H1 (cell line): ENCODE data around the gene ATM.

ENCODE experiments used
- EZH2 ChIP-seq: fragments of 200-600 bp; sonication (generic); IDR thresholded peaks from 2 replicates; pipeline ENCODE4 v1.7.1; 2012; ENCODE audit warnings: low read depth, mild to moderate bottlenecking, moderate library complexity, low read length, inconsistent platforms; ENCODE audit not compliant: severe bottlenecking
- HDAC2 ChIP-seq, 2 experiments: fragments of 300-600 bp in 1 of 2; sonication (generic) in 1 of 2; IDR thresholded peaks; 2 replicates each; pipeline ENCODE4 v1.6.1; 2011 to 2012; ENCODE audit warnings: low read depth in 2 of 2, low read length in 2 of 2, mild to moderate bottlenecking in 2 of 2, moderate library complexity in 2 of 2, borderline replicate concordance in 1 of 2, inconsistent platforms in 1 of 2
- POLR2A ChIP-seq, 2 experiments: IDR thresholded peaks; 1 replicate in 1 of 2; 2 replicates in 1 of 2; pipeline ENCODE4 v1.6.1; 2011; ENCODE audit warnings: low read depth in 2 of 2, low read length in 2 of 2, mild to moderate bottlenecking in 2 of 2; ENCODE audit errors: control extremely low read depth in 1 of 2
- ZNF274 ChIP-seq: IDR thresholded peaks from 2 replicates; pipeline ENCODE4 v1.7.0; 2012; ENCODE audit warnings: low read length, borderline replicate concordance; ENCODE audit errors: extremely low read depth
- TF ChIP-seq, protein P1 (sequence below): IDR thresholded peaks from 2 replicates; pipeline ENCODE4 v1.6.1; 2012; ENCODE audit warnings: inconsistent platforms
- TF ChIP-seq, protein P2 (sequence below), 3 experiments: IDR thresholded peaks; 1 replicate in 2 of 3; 2 replicates in 1 of 3; pipeline versions ENCODE4 v1.5.1 to v1.6.1; 2011; ENCODE audit warnings: low read length in 3 of 3, mild to moderate bottlenecking in 3 of 3, inconsistent platforms in 2 of 3, low read depth in 1 of 3, moderate library complexity in 1 of 3; ENCODE audit not compliant: insufficient read depth in 1 of 3; ENCODE audit errors: control extremely low read depth in 1 of 3
- TF ChIP-seq, protein P3 (sequence below): IDR thresholded peaks from 2 replicates; pipeline ENCODE4 v1.6.1; 2011; ENCODE audit warnings: low read length, improper control_type of control experiment

DNA sequence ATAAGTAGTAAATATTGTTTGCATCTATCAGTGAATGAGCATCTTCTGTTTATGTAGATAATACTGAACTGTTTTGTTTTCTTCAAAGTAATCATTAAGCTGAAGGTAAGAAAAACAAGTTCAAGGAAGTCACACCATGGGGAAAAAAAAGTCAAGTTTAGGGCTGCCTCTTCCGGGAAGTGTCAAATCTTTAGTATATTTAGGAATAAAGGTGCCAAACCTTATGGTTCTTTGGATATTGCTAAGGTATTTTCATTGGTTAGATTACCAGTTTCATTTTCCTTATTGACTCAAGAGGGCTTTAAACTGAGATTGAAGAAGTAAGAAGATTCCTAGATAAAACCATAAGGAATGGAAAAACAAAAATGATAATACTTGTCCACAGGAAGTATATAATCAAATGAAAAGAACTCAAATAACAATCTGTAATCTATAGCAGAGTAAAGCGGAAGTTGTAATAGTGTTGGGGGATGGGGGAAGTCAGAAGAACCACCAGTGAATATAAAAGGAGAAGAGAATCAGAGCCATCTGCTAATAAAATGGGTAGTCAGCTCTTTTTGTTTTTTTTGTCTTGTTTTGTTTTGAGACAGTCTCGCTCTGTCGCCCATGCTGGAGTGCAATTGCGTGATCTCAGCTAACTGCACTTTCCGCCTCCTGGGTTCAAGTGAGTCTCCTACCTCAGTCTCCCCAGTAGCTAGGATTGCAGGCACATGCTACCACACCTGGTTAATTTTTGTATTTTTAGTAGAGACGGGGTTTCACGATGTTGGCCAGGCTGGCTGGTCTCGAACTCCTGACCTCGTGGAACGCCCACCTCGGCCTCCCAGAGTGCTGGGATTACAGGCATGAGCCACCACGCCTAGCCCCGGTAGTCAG, 2.3 kb downstream of the ATM start:
- TF ChIP-seq EZH2 = no peak
- TF ChIP-seq POLR2A (IDR thresholded peaks at IDR 0.05; ENCODE audit: control extremely low read depth in 1 of 2, low read depth in 2 of 2, low read length in 2 of 2) = no peak
- TF ChIP-seq, protein P1, sequence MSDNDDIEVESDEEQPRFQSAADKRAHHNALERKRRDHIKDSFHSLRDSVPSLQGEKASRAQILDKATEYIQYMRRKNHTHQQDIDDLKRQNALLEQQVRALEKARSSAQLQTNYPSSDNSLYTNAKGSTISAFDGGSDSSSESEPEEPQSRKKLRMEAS = no peak
- no peak for TF ChIP-seq ZNF274
- TF ChIP-seq, protein P2, sequence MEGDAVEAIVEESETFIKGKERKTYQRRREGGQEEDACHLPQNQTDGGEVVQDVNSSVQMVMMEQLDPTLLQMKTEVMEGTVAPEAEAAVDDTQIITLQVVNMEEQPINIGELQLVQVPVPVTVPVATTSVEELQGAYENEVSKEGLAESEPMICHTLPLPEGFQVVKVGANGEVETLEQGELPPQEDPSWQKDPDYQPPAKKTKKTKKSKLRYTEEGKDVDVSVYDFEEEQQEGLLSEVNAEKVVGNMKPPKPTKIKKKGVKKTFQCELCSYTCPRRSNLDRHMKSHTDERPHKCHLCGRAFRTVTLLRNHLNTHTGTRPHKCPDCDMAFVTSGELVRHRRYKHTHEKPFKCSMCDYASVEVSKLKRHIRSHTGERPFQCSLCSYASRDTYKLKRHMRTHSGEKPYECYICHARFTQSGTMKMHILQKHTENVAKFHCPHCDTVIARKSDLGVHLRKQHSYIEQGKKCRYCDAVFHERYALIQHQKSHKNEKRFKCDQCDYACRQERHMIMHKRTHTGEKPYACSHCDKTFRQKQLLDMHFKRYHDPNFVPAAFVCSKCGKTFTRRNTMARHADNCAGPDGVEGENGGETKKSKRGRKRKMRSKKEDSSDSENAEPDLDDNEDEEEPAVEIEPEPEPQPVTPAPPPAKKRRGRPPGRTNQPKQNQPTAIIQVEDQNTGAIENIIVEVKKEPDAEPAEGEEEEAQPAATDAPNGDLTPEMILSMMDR (IDR thresholded peaks at IDR 0.05; ENCODE audit: control extremely low read depth in 1 of 3, insufficient read depth in 1 of 3, low read depth in 1 of 3, low read length in 3 of 3) = no peak
- TF ChIP-seq HDAC2 (IDR thresholded peaks at IDR 0.05; ENCODE audit: borderline replicate concordance in 1 of 2, low read depth in 2 of 2, low read length in 2 of 2) = no peak
- TF ChIP-seq, protein P3, sequence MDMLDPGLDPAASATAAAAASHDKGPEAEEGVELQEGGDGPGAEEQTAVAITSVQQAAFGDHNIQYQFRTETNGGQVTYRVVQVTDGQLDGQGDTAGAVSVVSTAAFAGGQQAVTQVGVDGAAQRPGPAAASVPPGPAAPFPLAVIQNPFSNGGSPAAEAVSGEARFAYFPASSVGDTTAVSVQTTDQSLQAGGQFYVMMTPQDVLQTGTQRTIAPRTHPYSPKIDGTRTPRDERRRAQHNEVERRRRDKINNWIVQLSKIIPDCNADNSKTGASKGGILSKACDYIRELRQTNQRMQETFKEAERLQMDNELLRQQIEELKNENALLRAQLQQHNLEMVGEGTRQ = no peak
